Ovary (tissue), 3 donors: ENCODE results near the gene GAPDH.

Source experiments
- POLR2A ChIP-seq: fragments of 450-650 bp; IDR thresholded peaks from one replicate; pipeline ENCODE4 v1.6.1; 2017; ENCODE audit warnings: antibody characterized with exemption, mild to moderate bottlenecking, moderate library complexity
- TF ChIP-seq, protein P1 (sequence below), 3 donors: fragments of 450-650 bp in 2 of 3; fragments of 200-600 bp in 1 of 3; IDR thresholded peaks; one replicate each; pipeline versions ENCODE4 v1.5.1 to v1.8.0; 2016 to 2022; ENCODE audit warnings: antibody characterized with exemption in 3 of 3, mild to moderate bottlenecking in 1 of 3
- donor health status: DM: no; HTN: no; CAD: no.

DNA sequence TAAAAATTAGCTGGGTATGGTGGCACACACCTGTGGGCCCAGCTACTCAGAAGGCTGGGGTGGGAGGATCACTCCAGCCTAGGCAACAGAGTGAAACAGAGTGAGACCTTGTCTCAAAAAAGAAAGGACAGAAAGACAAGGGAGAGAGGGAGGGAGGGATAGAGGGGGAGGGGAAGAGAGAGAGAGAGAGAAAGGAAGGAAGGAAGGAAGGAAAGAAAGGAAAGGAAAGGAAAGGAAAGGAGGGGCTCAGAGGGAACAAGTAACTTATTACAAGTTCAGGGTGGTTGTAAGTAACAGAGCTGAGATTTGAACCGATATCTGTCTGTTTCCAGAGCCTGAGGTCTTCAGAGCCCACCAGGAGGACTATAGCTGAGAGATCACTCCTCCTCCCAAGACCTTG lies 13.2 kb downstream of the GAPDH start:
- TF ChIP-seq, protein P1, sequence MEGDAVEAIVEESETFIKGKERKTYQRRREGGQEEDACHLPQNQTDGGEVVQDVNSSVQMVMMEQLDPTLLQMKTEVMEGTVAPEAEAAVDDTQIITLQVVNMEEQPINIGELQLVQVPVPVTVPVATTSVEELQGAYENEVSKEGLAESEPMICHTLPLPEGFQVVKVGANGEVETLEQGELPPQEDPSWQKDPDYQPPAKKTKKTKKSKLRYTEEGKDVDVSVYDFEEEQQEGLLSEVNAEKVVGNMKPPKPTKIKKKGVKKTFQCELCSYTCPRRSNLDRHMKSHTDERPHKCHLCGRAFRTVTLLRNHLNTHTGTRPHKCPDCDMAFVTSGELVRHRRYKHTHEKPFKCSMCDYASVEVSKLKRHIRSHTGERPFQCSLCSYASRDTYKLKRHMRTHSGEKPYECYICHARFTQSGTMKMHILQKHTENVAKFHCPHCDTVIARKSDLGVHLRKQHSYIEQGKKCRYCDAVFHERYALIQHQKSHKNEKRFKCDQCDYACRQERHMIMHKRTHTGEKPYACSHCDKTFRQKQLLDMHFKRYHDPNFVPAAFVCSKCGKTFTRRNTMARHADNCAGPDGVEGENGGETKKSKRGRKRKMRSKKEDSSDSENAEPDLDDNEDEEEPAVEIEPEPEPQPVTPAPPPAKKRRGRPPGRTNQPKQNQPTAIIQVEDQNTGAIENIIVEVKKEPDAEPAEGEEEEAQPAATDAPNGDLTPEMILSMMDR (IDR thresholded peaks at IDR 0.05), result no peak
- TF ChIP-seq POLR2A, result no peak
